ENCODE data around the gene RPL21.

The RPL21 gene

DNA sequence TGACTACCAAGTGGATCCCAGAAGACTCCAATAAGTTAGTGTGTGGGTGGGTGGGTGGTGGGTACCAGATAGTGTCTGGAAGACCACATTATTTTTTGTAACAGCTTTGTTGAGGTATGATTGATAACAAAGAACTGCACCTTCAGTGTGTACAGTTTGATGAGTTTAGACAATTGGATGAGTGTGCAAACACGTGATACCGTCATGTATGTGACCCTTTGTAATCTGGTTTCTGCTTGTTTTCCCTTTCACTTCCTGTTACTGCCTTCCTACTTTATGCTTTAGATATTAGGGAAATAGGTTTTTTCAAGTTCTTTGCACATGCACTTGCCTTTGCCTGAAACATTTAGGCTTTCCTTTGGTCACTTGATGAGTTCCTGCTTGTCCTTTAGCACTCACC is 8.5 kb downstream of the RPL21 start:
- no peaks in the 10 kb centered on the region for H3K4me1 ChIP-seq (ENCODE audit: control insufficient read depth, low read depth, low read length)
- no peak overlapping the region for H3K27ac ChIP-seq (ENCODE audit: low read length)
- no peaks in the 10 kb centered on the region for H3K9me3 ChIP-seq (ENCODE audit: control insufficient read depth, low read depth, low read length)
- H3K27me3 ChIP-seq (ENCODE audit: control insufficient read depth, insufficient read depth, low read length), result no peaks in the 10 kb centered on the region
- H3K36me3 ChIP-seq (ENCODE audit: control insufficient read depth, low read depth, low read length), result peaks cover 48% of the 10 kb centered on the region
- no peak overlapping the region for H3K4me3 ChIP-seq (ENCODE audit: low read length)
- H3K9ac ChIP-seq (ENCODE audit: low read length), result no peak overlapping the region

DNA sequence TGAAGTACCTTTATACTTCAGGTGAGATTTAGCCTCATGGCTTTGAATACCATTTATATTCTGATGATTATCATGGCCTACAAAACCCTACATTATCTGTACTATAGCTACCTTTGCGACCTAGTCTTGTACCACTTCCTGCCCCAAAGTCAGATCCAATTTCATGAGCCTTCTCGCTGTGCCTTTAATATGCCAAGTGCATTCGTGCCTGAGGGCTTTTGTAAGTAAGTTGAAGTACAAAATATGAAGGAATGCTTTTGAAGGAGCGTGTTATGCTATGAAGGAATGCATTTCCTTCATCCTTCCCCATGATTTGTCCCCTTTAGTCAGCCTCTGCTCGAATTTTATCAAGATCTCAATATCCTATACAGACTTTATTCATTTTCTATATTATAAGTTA is 10.0 kb downstream of the RPL21 start:
- H3K27me3 ChIP-seq (ENCODE audit: control insufficient read depth, insufficient read depth, low read length), result no peaks in the 10 kb centered on the region
- no peak overlapping the region for H3K27ac ChIP-seq (ENCODE audit: low read length)
- no peak overlapping the region for H3K4me3 ChIP-seq (ENCODE audit: low read length)
- H3K9ac ChIP-seq (ENCODE audit: low read length), result no peak overlapping the region
- H3K9me3 ChIP-seq (ENCODE audit: control insufficient read depth, low read depth, low read length), result no peaks in the 10 kb centered on the region
- no peaks in the 10 kb centered on the region for H3K4me1 ChIP-seq (ENCODE audit: control insufficient read depth, low read depth, low read length)
- H3K36me3 ChIP-seq (ENCODE audit: control insufficient read depth, low read depth, low read length), result peaks cover 32% of the 10 kb centered on the region

DNA sequence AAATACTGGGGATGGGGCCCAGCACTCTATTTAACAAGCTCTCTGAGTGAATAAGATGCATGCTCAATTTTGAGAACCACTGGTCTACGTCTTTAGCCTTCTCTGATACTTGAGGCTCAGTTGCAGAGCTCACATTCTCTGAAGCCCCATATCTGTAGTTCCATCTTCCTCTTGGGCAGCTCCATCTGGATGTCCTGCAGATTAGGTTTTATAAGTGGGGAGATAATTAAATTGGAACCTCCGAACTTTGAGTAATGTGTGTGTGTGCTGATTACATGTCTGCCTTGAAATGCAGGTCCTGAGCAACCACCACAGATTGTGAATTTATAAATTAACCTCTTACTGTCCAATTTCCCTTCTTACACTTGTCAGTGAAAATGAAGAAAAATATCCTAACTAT is 12.1 kb downstream of the RPL21 start:
- no peak overlapping the region for H3K27ac ChIP-seq (ENCODE audit: low read length)
- peaks cover 12% of the 10 kb centered on the region for H3K36me3 ChIP-seq (ENCODE audit: control insufficient read depth, low read depth, low read length)
- no peak overlapping the region for H3K9ac ChIP-seq (ENCODE audit: low read length)
- H3K9me3 ChIP-seq (ENCODE audit: control insufficient read depth, low read depth, low read length), result no peaks in the 10 kb centered on the region
- H3K4me3 ChIP-seq (ENCODE audit: low read length), result no peak overlapping the region
- H3K27me3 ChIP-seq (ENCODE audit: control insufficient read depth, insufficient read depth, low read length), result no peaks in the 10 kb centered on the region
- no peaks in the 10 kb centered on the region for H3K4me1 ChIP-seq (ENCODE audit: control insufficient read depth, low read depth, low read length)

DNA sequence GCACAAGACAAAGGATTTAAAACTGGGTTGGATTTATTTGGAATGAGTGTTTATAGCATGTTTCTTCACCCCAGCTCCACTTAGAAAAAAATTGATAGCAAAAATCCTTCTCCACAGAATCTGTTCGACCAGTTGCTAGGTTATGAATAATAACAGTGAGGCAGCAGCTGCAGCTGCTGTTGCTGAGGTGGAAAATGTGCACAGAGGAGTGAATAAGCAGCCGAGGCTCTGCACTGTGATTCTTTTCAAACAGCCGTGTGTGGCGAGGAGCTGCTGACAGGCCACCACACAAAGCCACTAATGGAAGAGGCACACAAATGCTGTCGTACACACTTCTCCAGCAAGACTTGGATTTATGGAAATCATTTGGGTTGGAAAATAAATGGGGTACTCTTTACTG is 12.8 kb downstream of the RPL21 start:
- Histone ChIP-seq H3K4me1 (ENCODE audit: control insufficient read depth, low read depth, low read length) (no peaks in the 10 kb centered on the region), H3K9ac (ENCODE audit: low read length) (no peak overlapping the region), H3K4me3 (ENCODE audit: low read length) (no peak overlapping the region), H3K27ac (ENCODE audit: low read length) (no peak overlapping the region), H3K9me3 (ENCODE audit: control insufficient read depth, low read depth, low read length) (no peaks in the 10 kb centered on the region), H3K27me3 (ENCODE audit: control insufficient read depth, insufficient read depth, low read length) (peaks cover 3% of the 10 kb centered on the region), H3K36me3 (ENCODE audit: control insufficient read depth, low read depth, low read length) (peaks cover 4% of the 10 kb centered on the region)

DNA sequence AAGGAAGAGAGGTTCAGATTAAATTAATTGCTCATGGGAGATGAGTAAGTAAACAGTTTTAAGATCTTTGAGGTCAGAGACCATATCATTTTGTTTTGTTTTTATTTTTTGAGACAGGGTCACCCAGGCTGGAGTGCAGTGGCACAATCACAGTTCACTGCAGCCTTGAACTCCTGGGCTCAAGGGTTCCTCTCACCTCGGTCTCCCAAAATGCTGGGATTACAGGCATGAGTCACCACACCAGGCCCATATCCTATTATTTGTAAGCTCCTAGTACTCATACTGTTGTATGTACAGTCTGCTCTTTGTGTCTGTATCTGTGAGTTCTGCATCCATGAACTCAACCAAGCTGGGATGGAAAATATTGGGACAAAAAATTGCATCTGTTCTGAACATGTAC is 13.3 kb downstream of the RPL21 start:
- Histone ChIP-seq H3K9ac (ENCODE audit: low read length) (no peak overlapping the region), H3K36me3 (ENCODE audit: control insufficient read depth, low read depth, low read length) (no peaks in the 10 kb centered on the region), H3K27me3 (ENCODE audit: control insufficient read depth, insufficient read depth, low read length) (peaks cover 8% of the 10 kb centered on the region), H3K4me1 (ENCODE audit: control insufficient read depth, low read depth, low read length) (no peaks in the 10 kb centered on the region), H3K27ac (ENCODE audit: low read length) (no peak overlapping the region), H3K4me3 (ENCODE audit: low read length) (no peak overlapping the region), H3K9me3 (ENCODE audit: control insufficient read depth, low read depth, low read length) (no peaks in the 10 kb centered on the region)

DNA sequence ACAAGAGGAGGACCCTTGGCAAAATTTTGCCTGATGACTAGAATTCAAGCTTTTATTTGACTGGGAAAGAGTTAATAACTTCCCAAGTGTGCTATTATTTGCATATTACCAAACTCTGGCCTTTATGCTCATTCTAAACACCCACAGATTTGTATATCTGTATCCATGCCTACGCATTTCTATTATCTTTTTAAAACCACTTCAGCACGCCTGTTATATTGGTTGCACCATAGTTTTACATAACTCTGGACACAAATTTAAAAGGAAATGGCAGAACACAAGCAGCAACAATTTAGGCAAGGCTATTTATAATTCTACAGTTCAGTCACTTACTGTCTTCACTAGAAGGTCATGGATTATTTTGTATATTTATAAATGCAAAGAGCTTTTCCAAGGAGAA is 15.6 kb downstream of the RPL21 start:
- Histone ChIP-seq H3K27ac (ENCODE audit: low read length) (no peak overlapping the region), H3K9ac (ENCODE audit: low read length) (no peak overlapping the region), H3K4me3 (ENCODE audit: low read length) (no peak overlapping the region), H3K4me1 (ENCODE audit: control insufficient read depth, low read depth, low read length) (no peaks in the 10 kb centered on the region), H3K36me3 (ENCODE audit: control insufficient read depth, low read depth, low read length) (no peaks in the 10 kb centered on the region), H3K27me3 (ENCODE audit: control insufficient read depth, insufficient read depth, low read length) (peaks cover 25% of the 10 kb centered on the region), H3K9me3 (ENCODE audit: control insufficient read depth, low read depth, low read length) (no peaks in the 10 kb centered on the region)

DNA sequence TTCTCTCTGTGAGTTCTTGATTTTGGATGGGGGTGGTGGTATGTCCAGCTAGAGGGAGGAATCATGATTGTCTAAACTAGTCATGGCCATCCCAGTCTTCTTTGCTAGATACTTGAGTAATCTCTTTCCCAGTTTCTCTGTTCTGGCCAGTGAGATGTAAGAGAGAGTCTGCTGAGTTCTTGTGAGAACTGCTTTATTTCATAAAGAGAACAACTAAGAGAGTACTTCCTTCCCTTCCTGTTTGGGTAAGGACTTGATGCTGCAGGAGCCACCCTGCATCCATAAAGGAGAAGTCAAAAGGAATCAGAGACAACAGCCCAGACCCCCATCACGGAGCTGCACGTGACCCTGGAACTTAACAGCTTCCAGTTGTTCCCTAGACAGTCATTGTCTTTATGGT is 16.2 kb downstream of the RPL21 start:
- H3K27ac ChIP-seq (ENCODE audit: low read length), result no peak overlapping the region
- no peaks in the 10 kb centered on the region for H3K9me3 ChIP-seq (ENCODE audit: control insufficient read depth, low read depth, low read length)
- no peaks in the 10 kb centered on the region for H3K4me1 ChIP-seq (ENCODE audit: control insufficient read depth, low read depth, low read length)
- H3K4me3 ChIP-seq (ENCODE audit: low read length), result no peak overlapping the region
- no peaks in the 10 kb centered on the region for H3K36me3 ChIP-seq (ENCODE audit: control insufficient read depth, low read depth, low read length)
- no peak overlapping the region for H3K9ac ChIP-seq (ENCODE audit: low read length)
- H3K27me3 ChIP-seq (ENCODE audit: control insufficient read depth, insufficient read depth, low read length), result peaks cover 32% of the 10 kb centered on the region

DNA sequence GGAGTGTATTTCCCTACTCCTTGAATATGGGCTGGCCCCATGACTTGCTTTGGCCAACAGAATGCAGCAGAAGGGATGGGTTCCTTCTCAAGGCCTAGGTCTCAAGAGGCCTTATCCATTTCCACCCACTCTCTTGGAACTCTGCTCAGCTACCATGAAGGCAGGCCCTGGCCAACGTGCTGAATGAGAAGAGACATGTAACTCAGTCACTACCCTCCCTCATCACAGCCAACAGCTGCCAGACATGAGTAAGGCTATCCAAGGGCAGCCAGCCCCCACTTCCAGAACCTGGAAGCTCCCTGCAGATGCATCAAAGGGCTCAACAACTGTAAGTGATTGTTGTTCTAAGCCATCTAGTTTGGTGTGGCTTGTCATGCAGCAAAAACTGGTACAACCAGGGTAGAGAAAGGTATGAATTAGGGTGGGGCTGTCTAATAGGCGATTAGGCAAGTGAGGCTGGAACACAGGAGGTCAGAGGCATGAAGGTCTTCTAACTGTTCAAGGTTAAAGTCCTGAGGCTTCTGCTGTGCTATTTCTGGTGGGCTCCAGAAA is 17.8 kb downstream of the RPL21 start:
- Histone ChIP-seq H3K27me3 (ENCODE audit: control insufficient read depth, insufficient read depth, low read length) (peaks cover 33% of the 10 kb centered on the region), H3K9ac (ENCODE audit: low read length) (no peak overlapping the region), H3K36me3 (ENCODE audit: control insufficient read depth, low read depth, low read length) (no peaks in the 10 kb centered on the region), H3K4me3 (ENCODE audit: low read length) (no peak overlapping the region), H3K9me3 (ENCODE audit: control insufficient read depth, low read depth, low read length) (no peaks in the 10 kb centered on the region), H3K4me1 (ENCODE audit: control insufficient read depth, low read depth, low read length) (no peaks in the 10 kb centered on the region), H3K27ac (ENCODE audit: low read length) (no peak overlapping the region)

DNA sequence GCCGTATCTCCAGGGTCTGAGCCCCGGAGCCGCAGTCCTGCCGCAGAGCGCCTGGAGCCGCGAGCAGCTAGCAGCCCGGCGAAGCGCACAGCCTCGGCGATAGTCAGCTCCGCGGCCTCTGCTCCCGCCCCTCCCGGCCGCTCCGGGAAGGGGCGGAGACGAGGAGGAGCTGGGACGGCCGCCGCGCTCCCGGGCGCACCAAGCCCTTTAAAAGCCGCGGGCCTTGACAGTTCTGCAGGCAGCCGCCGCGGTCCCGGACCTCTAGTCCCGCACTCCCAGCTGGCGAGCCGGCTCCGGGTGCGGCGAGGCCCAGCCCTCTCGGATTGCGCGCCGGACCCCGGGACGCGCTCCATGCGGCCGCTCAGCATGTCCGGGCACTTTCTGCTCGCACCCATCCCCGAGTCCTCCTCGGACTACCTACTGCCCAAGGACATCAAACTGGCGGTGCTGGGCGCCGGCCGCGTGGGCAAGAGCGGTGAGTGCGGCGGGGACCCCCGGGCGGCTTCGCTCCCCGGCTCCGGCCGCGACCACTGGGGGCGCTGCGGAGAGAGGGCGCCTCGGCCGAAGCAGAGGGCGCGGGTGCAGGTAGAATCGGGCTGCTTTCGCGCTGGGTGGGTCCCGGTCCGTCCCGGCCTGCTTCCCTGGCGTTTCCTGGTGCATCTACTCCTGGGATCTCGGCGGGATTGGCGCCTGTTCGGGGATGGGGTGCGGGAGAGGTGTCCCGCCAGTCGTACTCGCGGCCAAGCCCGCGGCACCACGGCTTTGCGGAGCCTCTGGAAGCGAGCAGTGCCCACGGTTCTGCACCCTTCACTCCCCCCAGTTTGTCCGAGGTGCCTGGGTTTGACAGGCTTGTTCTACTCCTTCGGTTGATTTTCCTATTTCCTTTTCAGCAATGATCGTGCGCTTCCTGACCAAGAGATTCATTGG is 19.5 kb downstream of the RPL21 start, which contains the start of gene RASL11A:
Gene RASL11A, plus strand, starts transcription at position 237 of the 927 bp plus-strand sequence. Its CDS starts 115 bp downstream, at position 352.
- no peak within 1 kb of the TSS for H3K27ac ChIP-seq (ENCODE audit: low read length)
- peaks cover 33% of the 10 kb centered on the region for H3K27me3 ChIP-seq (ENCODE audit: control insufficient read depth, insufficient read depth, low read length)
- H3K9me3 ChIP-seq (ENCODE audit: control insufficient read depth, low read depth, low read length), result no peaks in the 10 kb centered on the region
- no peaks in the 10 kb centered on the region for H3K4me1 ChIP-seq (ENCODE audit: control insufficient read depth, low read depth, low read length)
- peak within 1 kb of the TSS; percentile 46 for H3K9ac ChIP-seq (ENCODE audit: low read length)
- H3K4me3 ChIP-seq (ENCODE audit: low read length), result peak within 1 kb of the TSS; percentile 71
- no peaks in the 10 kb centered on the region for H3K36me3 ChIP-seq (ENCODE audit: control insufficient read depth, low read depth, low read length)

DNA sequence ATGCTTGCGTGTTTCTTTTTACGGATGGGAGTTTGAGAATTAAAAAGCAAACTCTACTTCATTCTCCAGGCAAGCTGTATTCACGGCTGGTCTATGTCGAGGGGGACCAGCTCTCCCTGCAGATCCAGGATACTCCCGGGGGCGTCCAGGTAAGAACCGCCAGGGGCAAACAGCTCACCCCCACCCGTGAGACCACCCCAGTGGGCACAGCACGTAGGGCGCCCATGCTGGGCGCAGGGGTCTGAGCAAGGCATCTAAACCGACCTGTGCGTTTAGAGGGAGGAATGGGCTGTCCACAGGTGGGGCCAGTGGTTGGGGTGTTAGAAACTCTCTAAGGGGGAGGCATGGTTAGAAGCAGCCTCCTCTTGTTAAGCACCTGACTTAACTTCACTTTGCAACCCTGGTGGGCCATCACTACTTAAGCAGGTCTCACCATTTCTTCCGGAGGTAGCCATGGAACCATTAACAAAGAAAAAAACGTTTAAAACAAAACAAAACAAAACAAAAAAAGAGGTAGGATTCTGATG is 20.3 kb downstream of the RPL21 start:
- H3K4me3 ChIP-seq (ENCODE audit: low read length), result peak overlapping the region; percentile 71
- no peaks in the 10 kb centered on the region for H3K36me3 ChIP-seq (ENCODE audit: control insufficient read depth, low read depth, low read length)
- H3K4me1 ChIP-seq (ENCODE audit: control insufficient read depth, low read depth, low read length), result no peaks in the 10 kb centered on the region
- H3K27me3 ChIP-seq (ENCODE audit: control insufficient read depth, insufficient read depth, low read length), result peaks cover 33% of the 10 kb centered on the region
- H3K27ac ChIP-seq (ENCODE audit: low read length), result no peak overlapping the region
- no peaks in the 10 kb centered on the region for H3K9me3 ChIP-seq (ENCODE audit: control insufficient read depth, low read depth, low read length)
- H3K9ac ChIP-seq (ENCODE audit: low read length), result no peak overlapping the region

DNA sequence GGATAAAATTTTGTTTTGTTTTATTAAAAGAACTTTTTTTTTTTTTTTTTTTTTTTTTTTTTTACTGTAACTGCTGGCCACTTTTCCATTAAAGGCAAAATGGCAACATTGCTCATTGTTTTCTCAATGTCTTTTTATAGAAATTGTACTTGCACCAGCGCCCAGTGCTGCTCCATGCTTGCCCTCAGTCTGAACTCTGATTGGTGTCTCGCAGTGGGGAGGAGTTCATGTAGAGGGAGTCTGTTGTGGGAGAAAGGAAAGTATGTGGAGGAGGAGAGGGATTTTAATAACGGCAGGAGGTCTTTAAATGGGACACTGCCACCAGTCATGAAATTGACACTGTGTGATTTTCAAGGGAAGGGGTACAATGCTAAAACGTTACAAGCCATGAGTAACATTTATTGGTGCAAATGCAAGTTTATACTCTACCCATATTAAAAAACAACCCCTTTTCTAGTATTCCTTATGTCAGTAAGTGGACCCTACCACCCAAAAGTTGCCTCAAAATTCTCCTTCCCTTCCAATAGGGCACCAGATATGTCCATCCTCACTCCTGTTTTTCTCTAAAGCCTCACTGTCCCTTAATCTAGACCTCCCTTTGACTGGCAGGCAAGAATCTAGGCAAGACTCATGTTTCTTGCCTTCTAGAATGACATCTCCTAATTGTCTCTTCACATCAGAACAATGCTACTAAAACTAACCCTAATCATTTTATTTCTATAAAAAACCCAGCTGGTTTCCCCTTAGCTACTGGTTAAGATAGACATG is 22.5 kb downstream of the RPL21 start:
- H3K27me3 ChIP-seq (ENCODE audit: control insufficient read depth, insufficient read depth, low read length), result peaks cover 33% of the 10 kb centered on the region
- H3K4me3 ChIP-seq (ENCODE audit: low read length), result no peak overlapping the region
- no peaks in the 10 kb centered on the region for H3K4me1 ChIP-seq (ENCODE audit: control insufficient read depth, low read depth, low read length)
- no peaks in the 10 kb centered on the region for H3K9me3 ChIP-seq (ENCODE audit: control insufficient read depth, low read depth, low read length)
- no peak overlapping the region for H3K9ac ChIP-seq (ENCODE audit: low read length)
- no peaks in the 10 kb centered on the region for H3K36me3 ChIP-seq (ENCODE audit: control insufficient read depth, low read depth, low read length)
- no peak overlapping the region for H3K27ac ChIP-seq (ENCODE audit: low read length)
